ENCODE measurements around the gene CPNE4. TPM values are rescaled to one million over a fixed set of nuclear protein-coding genes. Genes with fewer than 3 reads are reported as not detected.

The CPNE4 gene
- total RNA-seq, 2 experiments from 2014 or later: not detected

- CTCF ChIA-PET: interaction anchor here (0.8 to 2.3 kb wide), 9 partner anchors 8 to 305 kb away, joined by 3 to 10 read pairs (median 3); no protein-coding TSS in a partner anchor
- H3K27me3 Mint-ChIP-seq: peaks cover 46% of the 10 kb centered on the region
These were observed 3.5 kb upstream of the CPNE4 start for GRCh38 chr3:132038198-132038825.

GRCh38 chr3:132037581-132037980 is 2.8 kb upstream of the CPNE4 start:
- ChIA-PET CTCF (interaction anchor here (1.0 to 2.3 kb wide), 5 partner anchors 7 to 243 kb away, joined by 3 to 10 read pairs (median 4); no protein-coding TSS in a partner anchor), POLR2A (no interaction called here)
- no peaks in the 10 kb centered on the region for H3K36me3 Mint-ChIP-seq (ENCODE audit: low read depth)
- H3K9me3 Mint-ChIP-seq (ENCODE audit: low read depth): no peaks in the 10 kb centered on the region
- H3K27ac Mint-ChIP-seq: no peak overlapping the region
- no peak for ATAC-seq
- DNase-seq: no peak
- H3K27me3 Mint-ChIP-seq: peaks cover 52% of the 10 kb centered on the region
- intact Hi-C loops (cut with DNase I, micrococcal nuclease): loop anchor here in 1 of 2 experiments (5.0 kb wide), 1 partner anchor 305 kb away; no protein-coding TSS in a partner anchor
- peaks cover 12% of the 10 kb centered on the region for H3K4me1 Mint-ChIP-seq
- no peak overlapping the region for H3K4me3 Mint-ChIP-seq

More at GRCh38 chr3:132038198-132038825, 3.5 kb upstream of the CPNE4 start:
- no peak for DNase-seq
- Mint-ChIP-seq H3K27ac (no peak overlapping the region), H3K9me3 (ENCODE audit: low read depth) (no peaks in the 10 kb centered on the region), H3K36me3 (ENCODE audit: low read depth) (no peaks in the 10 kb centered on the region), H3K4me3 (no peak overlapping the region), H3K4me1 (peaks cover 12% of the 10 kb centered on the region)
- POLR2A ChIA-PET: no interaction called here
- no peak for ATAC-seq
- intact Hi-C loops (cut with DNase I, micrococcal nuclease): loop anchor here in 1 of 2 experiments (1.0 to 5.0 kb wide), 3 partner anchors 142 to 360 kb away; no protein-coding TSS in a partner anchor

GRCh38 chr3:132037056-132037455 is 2.2 kb upstream of the CPNE4 start:
- Mint-ChIP-seq H3K36me3 (ENCODE audit: low read depth) (no peaks in the 10 kb centered on the region), H3K4me3 (no peak overlapping the region), H3K27me3 (peaks cover 55% of the 10 kb centered on the region), H3K9me3 (ENCODE audit: low read depth) (no peaks in the 10 kb centered on the region), H3K4me1 (peaks cover 12% of the 10 kb centered on the region), H3K27ac (no peak overlapping the region)
- intact Hi-C loops (cut with DNase I, micrococcal nuclease): loop anchor here in 1 of 2 experiments (5.0 kb wide), 1 partner anchor 305 kb away; no protein-coding TSS in a partner anchor
- POLR2A ChIA-PET: interaction anchor here (0.6 kb wide), 1 partner anchor 1820 kb away, joined by 7 read pairs; no protein-coding TSS in a partner anchor
- DNase-seq: no peak
- CTCF ChIA-PET: interaction anchor here (0.6 to 2.3 kb wide), 3 partner anchors 29 to 242 kb away, joined by 3 to 6 read pairs (median 4); no protein-coding TSS in a partner anchor
- no peak for ATAC-seq

GRCh38 chr3:132034097-132034485 is 723 bp downstream of the CPNE4 start:
- POLR2A ChIA-PET: no interaction called here
- H3K27me3 Mint-ChIP-seq: peaks cover 63% of the 10 kb centered on the region

GRCh38 chr3:132033471-132033870 is 1.3 kb downstream of the CPNE4 start:
- Mint-ChIP-seq H3K27me3 (peaks cover 63% of the 10 kb centered on the region), H3K4me1 (peaks cover 12% of the 10 kb centered on the region), H3K27ac (no peak overlapping the region), H3K4me3 (no peak overlapping the region), H3K9me3 (ENCODE audit: low read depth) (no peaks in the 10 kb centered on the region), H3K36me3 (ENCODE audit: low read depth) (no peaks in the 10 kb centered on the region)
- intact Hi-C loops (cut with DNase I, micrococcal nuclease): no loop called here
- ChIA-PET CTCF (no interaction called here), POLR2A (no interaction called here)
- ATAC-seq: no peak
- no peak for DNase-seq

More at GRCh38 chr3:132034097-132034485, 723 bp downstream of the CPNE4 start:
- Mint-ChIP-seq H3K27ac (no peak overlapping the region), H3K9me3 (ENCODE audit: low read depth) (no peaks in the 10 kb centered on the region), H3K4me1 (peaks cover 12% of the 10 kb centered on the region), H3K4me3 (no peak overlapping the region), H3K36me3 (ENCODE audit: low read depth) (no peaks in the 10 kb centered on the region)
- ATAC-seq (no peak), DNase-seq (no peak)
- CTCF ChIA-PET: interaction anchor here (0.6 to 1.5 kb wide), 8 partner anchors 32 to 412 kb away, joined by 3 to 5 read pairs (median 4); no protein-coding TSS in a partner anchor
- intact Hi-C loops (cut with DNase I, micrococcal nuclease): loop anchor here (2.0 kb wide), 2 partner anchors 147 to 1007 kb away; partner anchors contain the start of genes ASTE1 (in 1 of the 2) and NEK11 (in 1 of the 2)

GRCh38 chr3:132032959-132033358 is 1.9 kb downstream of the CPNE4 start:
- DNase-seq: no peak
- Mint-ChIP-seq H3K4me3 (no peak overlapping the region), H3K4me1 (peaks cover 12% of the 10 kb centered on the region), H3K36me3 (ENCODE audit: low read depth) (no peaks in the 10 kb centered on the region), H3K27me3 (peaks cover 63% of the 10 kb centered on the region), H3K9me3 (ENCODE audit: low read depth) (no peaks in the 10 kb centered on the region), H3K27ac (no peak overlapping the region)
- ATAC-seq: no peak
- POLR2A ChIA-PET: no interaction called here
- intact Hi-C loops (cut with DNase I, micrococcal nuclease): no loop called here
- CTCF ChIA-PET: interaction anchor here (0.7 kb wide), 1 partner anchor 38 kb away, joined by 3 read pairs; no protein-coding TSS in a partner anchor

GRCh38 chr3:132029182-132029902 is 5.5 kb downstream of the CPNE4 start:
- Mint-ChIP-seq H3K27me3 (peaks cover 46% of the 10 kb centered on the region), H3K36me3 (ENCODE audit: low read depth) (no peaks in the 10 kb centered on the region), H3K9me3 (ENCODE audit: low read depth) (no peaks in the 10 kb centered on the region), H3K27ac (no peak overlapping the region), H3K4me3 (no peak overlapping the region), H3K4me1 (peaks cover 3% of the 10 kb centered on the region)
- CTCF ChIA-PET: interaction anchor here (0.6 to 2.3 kb wide), 12 partner anchors 10 to 996 kb away, joined by 3 to 27 read pairs (median 4); no protein-coding TSS in a partner anchor
- POLR2A ChIA-PET: no interaction called here
- intact Hi-C loops (cut with DNase I, micrococcal nuclease): loop anchor here (1.0 to 2.0 kb wide), 3 partner anchors 235 to 997 kb away; no protein-coding TSS in a partner anchor
- peak; percentile 87 for DNase-seq
- ATAC-seq: peak; percentile 83

GRCh38 chr3:132022914-132023313 is 11.9 kb downstream of the CPNE4 start:
- no peak overlapping the region for H3K27ac Mint-ChIP-seq

GRCh38 chr3:132020058-132020457 is 14.8 kb downstream of the CPNE4 start:
- POLR2A ChIA-PET: no interaction called here
- H3K27me3 Mint-ChIP-seq: peaks cover 15% of the 10 kb centered on the region
- no peak overlapping the region for H3K27ac Mint-ChIP-seq
- no peaks in the 10 kb centered on the region for H3K36me3 Mint-ChIP-seq (ENCODE audit: low read depth)
- CTCF ChIA-PET: no interaction called here
- ATAC-seq: no peak
- no peak for DNase-seq
- no peaks in the 10 kb centered on the region for H3K9me3 Mint-ChIP-seq (ENCODE audit: low read depth)
- intact Hi-C loops (cut with DNase I, micrococcal nuclease): no loop called here
- no peaks in the 10 kb centered on the region for H3K4me1 Mint-ChIP-seq
- H3K4me3 Mint-ChIP-seq: no peak overlapping the region

More at GRCh38 chr3:132022914-132023313, 11.9 kb downstream of the CPNE4 start:
- Mint-ChIP-seq H3K27me3 (peaks cover 14% of the 10 kb centered on the region), H3K4me3 (no peak overlapping the region), H3K36me3 (ENCODE audit: low read depth) (no peaks in the 10 kb centered on the region), H3K9me3 (ENCODE audit: low read depth) (no peaks in the 10 kb centered on the region), H3K4me1 (no peaks in the 10 kb centered on the region)
- ATAC-seq (no peak), DNase-seq (no peak)
- ChIA-PET CTCF (interaction anchor here (0.6 kb wide), 1 partner anchor 309 kb away, joined by 3 read pairs; no protein-coding TSS in a partner anchor), POLR2A (no interaction called here)
- intact Hi-C loops (cut with DNase I, micrococcal nuclease): no loop called here

GRCh38 chr3:132017137-132017536 is 17.7 kb downstream of the CPNE4 start:
- ATAC-seq: no peak
- POLR2A ChIA-PET: no interaction called here
- intact Hi-C loops (cut with DNase I, micrococcal nuclease): no loop called here
- Mint-ChIP-seq H3K27ac (no peak overlapping the region), H3K9me3 (ENCODE audit: low read depth) (no peaks in the 10 kb centered on the region), H3K36me3 (ENCODE audit: low read depth) (no peaks in the 10 kb centered on the region), H3K27me3 (peaks cover 17% of the 10 kb centered on the region), H3K4me3 (no peak overlapping the region), H3K4me1 (no peaks in the 10 kb centered on the region)
- CTCF ChIA-PET: interaction anchor here (1.0 kb wide), 1 partner anchor 23 kb away, joined by 3 read pairs; no protein-coding TSS in a partner anchor
- DNase-seq: no peak

All from activated CD4-positive, alpha-beta T cell treated with anti-CD3 and anti-CD28 coated beads for 36 hours (primary cell).